IMR-90 (cell line): ENCODE data around the gene DCAF11. TPM values are rescaled to one million over a fixed set of nuclear protein-coding genes. Genes with fewer than 3 reads are reported as not detected.

Source experiments
- ATAC-seq: fragments of 200-7000 bp; cut with Tn5 transposase; 2 replicates; pipeline ENCODE4 v1.9.1; 2020; ENCODE audit warnings: low read depth, mild to moderate bottlenecking, moderate library complexity
- BruUV-seq: library from RNA; stranded (reverse); fragments of 400-500 nt; replicated peaks from 2 replicates; lab custom pipeline; 2021; lab: Mats Ljungman, UMichigan
- CTCF ChIA-PET: fragments of 300-600 bp; formaldehyde crosslinking; extraction: SDS; loops from one replicate; lab custom pipeline; 2021; ENCODE audit warnings: antibody characterized with exemption; lab: Yijun Ruan, JAX
- POLR2A ChIA-PET: fragments of 300-600 bp; sonication (Branson Sonifier 250); formaldehyde crosslinking; loops from one replicate; lab custom pipeline; 2022; ENCODE audit warnings: antibody characterized with exemption; ENCODE audit not compliant: unreplicated experiment; lab: Charles Lee
- DNase-seq: peaks from one replicate; pipeline ENCODE4 v3.0.0; 2013
- H2AFZ ChIP-seq: replicated peaks from 2 replicates; pipeline ENCODE3; 2013; ENCODE audit warnings: low read length, mild to moderate bottlenecking; ENCODE audit not compliant: poor library complexity
- H2AK5ac ChIP-seq: 2 replicates; pipeline ENCODE4 v1.6.1; 2013; ENCODE audit warnings: low read depth, low read length, inconsistent platforms
- H2AK9ac ChIP-seq: replicated peaks from 2 replicates; pipeline ENCODE3; 2013; ENCODE audit warnings: mild to moderate bottlenecking, low read depth, low read length, moderate library complexity; ENCODE audit not compliant: poor library complexity
- H2BK120ac ChIP-seq: 2 replicates; pipeline ENCODE4 v1.6.1; 2013; ENCODE audit warnings: low read depth, low read length, inconsistent platforms
- H2BK15ac ChIP-seq: 3 replicates; pipeline ENCODE4 v1.6.1; 2013; ENCODE audit warnings: low read depth, low read length, inconsistent platforms
- H2BK20ac ChIP-seq: 2 replicates; pipeline ENCODE4 v1.6.1; 2013; ENCODE audit warnings: low read depth, mild to moderate bottlenecking, inconsistent platforms, low read length, moderate library complexity
- H2BK5ac ChIP-seq: 2 replicates; pipeline ENCODE4 v1.6.1; 2013; ENCODE audit warnings: mild to moderate bottlenecking, low read depth, low read length, inconsistent platforms; ENCODE audit not compliant: poor library complexity, severe bottlenecking
- H3K14ac ChIP-seq: replicated peaks from 2 replicates; pipeline ENCODE4 v1.6.1; 2013; ENCODE audit warnings: low read depth, low read length, inconsistent platforms
- H3K18ac ChIP-seq: 2 replicates; pipeline ENCODE4 v1.6.1; 2013; ENCODE audit warnings: low read depth, low read length, control low read depth
- H3K23ac ChIP-seq: 2 replicates; pipeline ENCODE4 v1.6.1; 2013; ENCODE audit warnings: low read depth, low read length, inconsistent platforms
- H3K27ac ChIP-seq: 2 replicates; pipeline ENCODE4 v1.5.1; 2013; ENCODE audit warnings: mild to moderate bottlenecking, control low read depth, low read length; ENCODE audit not compliant: insufficient read depth
- H3K27me3 ChIP-seq: 2 replicates; pipeline ENCODE4 v1.6.1; 2013; ENCODE audit warnings: low read length; ENCODE audit not compliant: control insufficient read depth, insufficient read depth
- H3K36me3 ChIP-seq: 2 replicates; pipeline ENCODE4 v1.6.1; 2013; ENCODE audit warnings: low read length, mixed read lengths; ENCODE audit not compliant: control insufficient read depth, insufficient read depth
- H3K4ac ChIP-seq: 2 replicates; pipeline ENCODE4 v1.6.1; 2013; ENCODE audit warnings: low read depth, low read length, inconsistent platforms
- H3K4me1 ChIP-seq: 2 replicates; pipeline ENCODE4 v1.6.1; 2013; ENCODE audit warnings: low read length, mixed read lengths; ENCODE audit not compliant: control insufficient read depth, insufficient read depth
- H3K4me2 ChIP-seq: 2 replicates; pipeline ENCODE4 v1.6.1; 2013; ENCODE audit warnings: low read depth, mild to moderate bottlenecking, control low read depth, low read length, moderate library complexity
- H3K4me3 ChIP-seq: 2 replicates; pipeline ENCODE4 v1.5.1; 2013; ENCODE audit warnings: low read depth, mild to moderate bottlenecking, control low read depth, low read length, moderate library complexity; ENCODE audit not compliant: insufficient read depth
- H3K56ac ChIP-seq: 2 replicates; pipeline ENCODE4 v1.6.1; 2013; ENCODE audit warnings: low read length, inconsistent platforms; ENCODE audit not compliant: insufficient read depth; ENCODE audit errors: extremely low read depth
- H3K79me1 ChIP-seq, 2 experiments: 2 replicates each; pipeline ENCODE4 v1.6.1; 2013; ENCODE audit warnings: low read length in 2 of 2, inconsistent platforms in 1 of 2, low read depth in 1 of 2
- H3K9ac ChIP-seq: 2 replicates; pipeline ENCODE4 v1.6.1; 2013; ENCODE audit warnings: low read depth, low read length, control low read depth
- H3K9me1 ChIP-seq: 2 replicates; pipeline ENCODE4 v1.6.1; 2013; ENCODE audit warnings: low read length, inconsistent platforms; ENCODE audit not compliant: insufficient read depth
- H3K9me3 ChIP-seq: 2 replicates; pipeline ENCODE4 v1.6.1; 2013; ENCODE audit warnings: low read length; ENCODE audit not compliant: control insufficient read depth, insufficient read depth
- H4K20me1 ChIP-seq: 2 replicates; pipeline ENCODE4 v1.6.1; 2013; ENCODE audit warnings: low read length, inconsistent platforms; ENCODE audit not compliant: insufficient read depth
- H4K5ac ChIP-seq: 2 replicates; pipeline ENCODE4 v1.6.1; 2013; ENCODE audit warnings: mild to moderate bottlenecking, low read depth, low read length, control low read depth
- H4K8ac ChIP-seq, 2 experiments: 2 replicates each; pipeline ENCODE4 v1.6.1; 2013; ENCODE audit warnings: low read depth in 2 of 2, low read length in 2 of 2, control low read depth in 1 of 2, inconsistent platforms in 1 of 2
- H4K91ac ChIP-seq: 2 replicates; pipeline ENCODE4 v1.6.1; 2013; ENCODE audit warnings: low read depth, low read length, inconsistent platforms; ENCODE audit not compliant: insufficient read depth
- BHLHE40 ChIP-seq: fragments of 150-350 bp; IDR thresholded peaks from 2 replicates; pipeline ENCODE4 v1.6.1; 2016; ENCODE audit warnings: mild to moderate bottlenecking, low read depth, low read length
- CEBPB ChIP-seq: IDR thresholded peaks from 2 replicates; pipeline ENCODE4 v1.6.1; 2012; ENCODE audit warnings: low read depth, low read length, improper control_type of control experiment
- CHD1 ChIP-seq: IDR thresholded peaks from 2 replicates; pipeline ENCODE4 v1.6.1; 2012; ENCODE audit warnings: low read depth, low read length, improper control_type of control experiment
- CTCF ChIP-seq: conservative IDR thresholded peaks from 2 replicates; pipeline ENCODE4 v1.5.1; 2012; ENCODE audit warnings: mild to moderate bottlenecking, low read depth, low read length, improper control_type of control experiment
- ELK1 ChIP-seq: fragments of 150-350 bp; IDR thresholded peaks from 2 replicates; pipeline ENCODE4 v1.6.1; 2016; ENCODE audit warnings: low read depth, mild to moderate bottlenecking, low read length, moderate library complexity, borderline replicate concordance
- FOS ChIP-seq: fragments of 150-350 bp; IDR thresholded peaks from 2 replicates; pipeline ENCODE4 v1.6.1; 2016; ENCODE audit warnings: low read depth, low read length
- MAZ ChIP-seq: IDR thresholded peaks from 2 replicates; pipeline ENCODE4 v1.6.1; 2012; ENCODE audit warnings: low read depth, mild to moderate bottlenecking, low read length, improper control_type of control experiment, moderate library complexity, borderline replicate concordance
- MXI1 ChIP-seq: IDR thresholded peaks from 2 replicates; pipeline ENCODE4 v1.6.1; 2012; ENCODE audit warnings: low read depth, mild to moderate bottlenecking, low read length, moderate library complexity, borderline replicate concordance
- POLR2A ChIP-seq: IDR thresholded peaks from 2 replicates; pipeline ENCODE4 v1.6.1; 2012; ENCODE audit warnings: mild to moderate bottlenecking, low read depth, low read length
- RFX5 ChIP-seq: IDR thresholded peaks from 2 replicates; pipeline ENCODE4 v1.8.0; 2012; ENCODE audit warnings: low read depth, mild to moderate bottlenecking, low read length, moderate library complexity
- SMC3 ChIP-seq: fragments of 150-350 bp; IDR thresholded peaks from 2 replicates; pipeline ENCODE4 v1.6.1; 2016; ENCODE audit warnings: low read depth, mild to moderate bottlenecking, antibody characterized with exemption, low read length, moderate library complexity
- WGBS, 2 experiments: methylation state at CpG; one replicate each; pipeline versions ENCODE4 v1.1.5 to v1.1.7; 2013; ENCODE audit warnings: missing lambda C conversion rate in 2 of 2; ENCODE audit not compliant: insufficient read length in 1 of 2; ENCODE audit errors: extremely low coverage in 2 of 2; 5-methylcytosine and 5-hydroxymethylcytosine counted together
- dilution Hi-C: fragments of 300-500 bp; cut with HindIII; formaldehyde crosslinking; loops from one replicate; pipeline ENCODE4 v1.14.3; 2018; ENCODE audit warnings: low sequenced_read_pairs; ENCODE audit not compliant: unreplicated experiment
- in situ Hi-C: fragments of 300-500 bp; cut with MboI; formaldehyde crosslinking; loops from 3 replicates; pipeline ENCODE4 v1.14.3; 2019; ENCODE audit warnings: low sequenced_read_pairs, inconsistent platforms, mixed read lengths
- intact Hi-C: fragments of 100-400 bp; cut with micrococcal nuclease; formaldehyde crosslinking; loops from 2 replicates; pipeline ENCODE4 v1.10.0; 2022
- polyA plus RNA-seq, 3 experiments: library from polyadenylated mRNA; depleted of rRNA; stranded (reverse); fragments of >200 nt; gene quantifications; 2 replicates each; pipeline ENCODE4 v1.2.3, GENCODE V29; 2012; ENCODE audit warnings: low replicate concordance in 1 of 3
- total RNA-seq: library from RNA; depleted of rRNA; stranded (reverse); fragments of >200 nt; gene quantifications from 2 replicates; pipeline ENCODE4 v1.2.3, GENCODE V29; 2012

Gene DCAF11
- total and polyA plus RNA-seq, 2 of the 4 experiments (the other 2 are of a cell fraction) = 21.0 to 52.0 TPM

GRCh38 chr14:24150567-24150966, 36.0 kb downstream of the DCAF11 start:
- H2BK15ac ChIP-seq = no peak overlapping the region
- ATAC-seq = no peak
- H2BK20ac ChIP-seq = no peak overlapping the region
- H3K36me3 ChIP-seq = peaks cover 48% of the 10 kb centered on the region
- H3K27ac ChIP-seq = no peak overlapping the region
- 100% methylated on average over 5 of the region's 9 CpGs; no CpG with 5 or more reads in 1 of the 2 experiments for WGBS, 2 experiments
- in situ Hi-C loops = no loop called here
- H2AK5ac ChIP-seq = no peak overlapping the region
- no peak overlapping the region for H3K4me3 ChIP-seq
- no peak overlapping the region for H2AK9ac ChIP-seq
- H3K9ac ChIP-seq = no peak overlapping the region
- H3K23ac ChIP-seq = no peak overlapping the region
- H3K9me3 ChIP-seq = no peaks in the 10 kb centered on the region
- H2AFZ ChIP-seq = no peak overlapping the region
- H3K79me1 ChIP-seq = peaks cover 23 to 48% of the 10 kb centered on the region in 2 experiments
- no peak for TF ChIP-seq CEBPB
- no peak for TF ChIP-seq POLR2A
- TF ChIP-seq BHLHE40 = no peak
- TF ChIP-seq MAZ = no peak
- no peak for TF ChIP-seq ELK1
- no peak for TF ChIP-seq SMC3
- TF ChIP-seq RFX5 = no peak
- TF ChIP-seq CHD1 = no peak
- TF ChIP-seq FOS = no peak
- no peak for TF ChIP-seq MXI1
- no peak for TF ChIP-seq CTCF
- H4K91ac ChIP-seq = no peak overlapping the region
- no peak overlapping the region for H4K5ac ChIP-seq
- H4K20me1 ChIP-seq = peaks cover 10% of the 10 kb centered on the region
- no TSS peak for BruUV-seq
- H3K14ac ChIP-seq = no peak overlapping the region
- H3K4me1 ChIP-seq = peaks cover 5% of the 10 kb centered on the region
- DNase-seq = no peak
- no peaks in the 10 kb centered on the region for H3K9me1 ChIP-seq
- no peak overlapping the region for H3K18ac ChIP-seq
- POLR2A ChIA-PET = no interaction called here
- H2BK120ac ChIP-seq = no peak overlapping the region
- no peaks in the 10 kb centered on the region for H3K27me3 ChIP-seq
- no peak overlapping the region for H3K56ac ChIP-seq
- dilution Hi-C loops = no loop called here
- CTCF ChIA-PET = interaction anchor here (4.3 kb wide), 1 partner anchor 10 kb away, joined by 14 read pairs; the partner anchor contains the start of gene IRF9
- H3K4me2 ChIP-seq = no peak overlapping the region
- H2BK5ac ChIP-seq = no peak overlapping the region
- H4K8ac ChIP-seq = no peak overlapping the region
- H3K4ac ChIP-seq = no peak overlapping the region
- intact Hi-C loops = no loop called here
